ENCODE results near the gene NPR2. TPM values are rescaled to one million over a fixed set of nuclear protein-coding genes. Genes with fewer than 3 reads are reported as not detected.

NPR2 gene
- total and polyA plus RNA-seq, 2 of the 13 experiments (the other 11 are each of a cell fraction or from before 2014, with no cell fraction given): 7.4 to 9.4 TPM

DNA sequence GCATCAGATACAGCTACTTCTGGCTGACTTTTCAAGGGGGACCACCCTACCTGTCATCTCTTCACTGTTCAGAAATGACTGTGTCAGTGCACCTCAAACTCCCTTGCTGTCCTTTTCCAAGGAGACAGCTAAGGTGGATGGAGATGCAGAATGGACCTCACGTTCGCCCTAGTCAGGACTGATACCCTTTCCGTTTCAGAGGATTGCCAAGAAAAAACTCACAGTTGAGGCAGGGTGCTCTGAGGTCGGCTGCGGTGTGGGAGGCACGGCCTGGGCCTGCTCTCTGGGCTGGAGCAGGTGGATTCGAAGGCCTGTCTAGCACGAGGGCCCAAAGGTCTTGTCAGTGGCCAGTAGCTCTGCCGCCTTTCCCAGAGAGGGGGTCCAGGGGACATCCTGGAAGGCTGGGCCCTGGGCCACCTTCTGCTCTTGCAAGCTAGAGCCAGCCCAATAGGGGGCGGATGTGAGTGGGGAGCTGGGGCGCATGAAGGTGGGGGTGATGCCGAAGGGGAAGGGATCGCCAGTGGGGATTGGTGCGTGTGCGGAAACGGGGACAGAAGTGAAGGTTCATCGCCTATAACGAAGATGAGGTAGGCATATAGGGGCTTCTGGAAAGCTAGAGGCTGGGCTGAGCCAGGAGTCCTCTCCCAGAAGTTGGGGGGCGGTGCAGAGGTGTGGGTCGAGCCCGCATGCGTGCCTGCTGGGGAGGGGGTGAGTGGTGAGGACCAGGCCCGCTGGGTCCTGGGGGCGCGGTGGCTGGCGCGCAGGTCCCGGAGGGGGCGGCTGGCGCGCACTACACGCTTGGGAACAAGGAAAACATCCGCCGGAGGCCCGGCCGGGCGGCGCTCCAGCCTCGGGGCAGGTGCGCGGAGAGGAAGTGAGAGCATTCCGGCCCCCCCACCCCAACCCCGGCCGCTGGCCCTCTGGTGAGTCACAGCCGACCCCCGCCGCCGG, 34.8 kb upstream of the NPR2 start (continued):
- TF ChIP-seq, protein P1, sequence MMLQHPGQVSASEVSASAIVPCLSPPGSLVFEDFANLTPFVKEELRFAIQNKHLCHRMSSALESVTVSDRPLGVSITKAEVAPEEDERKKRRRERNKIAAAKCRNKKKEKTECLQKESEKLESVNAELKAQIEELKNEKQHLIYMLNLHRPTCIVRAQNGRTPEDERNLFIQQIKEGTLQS (CRISPR knock-in tag; IDR thresholded peaks at IDR 0.05): no peak; the same call in none of the 2 replicates
- 0 out of 2 replicates have a peak, but pooled peaks have one; percentile 18 for TF ChIP-seq RAD21 (CRISPR knock-in tag; IDR thresholded peaks at IDR 0.05)
- no peak; the same call in 1 of the 2 replicates for TF ChIP-seq ZNF543 (CRISPR knock-in tag; IDR thresholded peaks at IDR 0.05)
- no peak for TF ChIP-seq PRMT3 (CRISPR knock-in tag; IDR thresholded peaks at IDR 0.05; ENCODE audit: borderline replicate concordance, low read depth)
- peak; percentile 91 for TF ChIP-seq KLF12 (CRISPR knock-in tag; IDR thresholded peaks at IDR 0.05; ENCODE audit: borderline replicate concordance)
- TF ChIP-seq, protein P2, sequence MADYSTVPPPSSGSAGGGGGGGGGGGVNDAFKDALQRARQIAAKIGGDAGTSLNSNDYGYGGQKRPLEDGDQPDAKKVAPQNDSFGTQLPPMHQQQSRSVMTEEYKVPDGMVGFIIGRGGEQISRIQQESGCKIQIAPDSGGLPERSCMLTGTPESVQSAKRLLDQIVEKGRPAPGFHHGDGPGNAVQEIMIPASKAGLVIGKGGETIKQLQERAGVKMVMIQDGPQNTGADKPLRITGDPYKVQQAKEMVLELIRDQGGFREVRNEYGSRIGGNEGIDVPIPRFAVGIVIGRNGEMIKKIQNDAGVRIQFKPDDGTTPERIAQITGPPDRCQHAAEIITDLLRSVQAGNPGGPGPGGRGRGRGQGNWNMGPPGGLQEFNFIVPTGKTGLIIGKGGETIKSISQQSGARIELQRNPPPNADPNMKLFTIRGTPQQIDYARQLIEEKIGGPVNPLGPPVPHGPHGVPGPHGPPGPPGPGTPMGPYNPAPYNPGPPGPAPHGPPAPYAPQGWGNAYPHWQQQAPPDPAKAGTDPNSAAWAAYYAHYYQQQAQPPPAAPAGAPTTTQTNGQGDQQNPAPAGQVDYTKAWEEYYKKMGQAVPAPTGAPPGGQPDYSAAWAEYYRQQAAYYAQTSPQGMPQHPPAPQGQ (CRISPR knock-in tag; IDR thresholded peaks at IDR 0.05; ENCODE audit: borderline replicate concordance): no peak
- no peak for TF ChIP-seq RORA (CRISPR knock-in tag; IDR thresholded peaks at IDR 0.05)
- no peak for TF ChIP-seq RAD51 (IDR thresholded peaks at IDR 0.05; ENCODE audit: borderline replicate concordance)
- 0 out of 2 replicates have a peak, but pooled peaks have one; percentile 45 for TF ChIP-seq ZNF616 (CRISPR knock-in tag; IDR thresholded peaks at IDR 0.05; ENCODE audit: low read depth)
- TF ChIP-seq JUN (CRISPR knock-in tag; IDR thresholded peaks at IDR 0.05): 0 out of 2 replicates have a peak, but pooled peaks have one; percentile 34
- 0 out of 2 replicates have a peak, but pooled peaks have one; percentile 10 for TF ChIP-seq ZNF775 (CRISPR knock-in tag; IDR thresholded peaks at IDR 0.05; ENCODE audit: borderline replicate concordance)
- peak; percentile 50; the same call in 1 of the 2 replicates for TF ChIP-seq ZBTB20 (CRISPR knock-in tag; IDR thresholded peaks at IDR 0.05; ENCODE audit: borderline replicate concordance, low read depth)
- TF ChIP-seq ZNF468 (CRISPR knock-in tag; IDR thresholded peaks at IDR 0.05): no peak
- TF ChIP-seq, protein P3, sequence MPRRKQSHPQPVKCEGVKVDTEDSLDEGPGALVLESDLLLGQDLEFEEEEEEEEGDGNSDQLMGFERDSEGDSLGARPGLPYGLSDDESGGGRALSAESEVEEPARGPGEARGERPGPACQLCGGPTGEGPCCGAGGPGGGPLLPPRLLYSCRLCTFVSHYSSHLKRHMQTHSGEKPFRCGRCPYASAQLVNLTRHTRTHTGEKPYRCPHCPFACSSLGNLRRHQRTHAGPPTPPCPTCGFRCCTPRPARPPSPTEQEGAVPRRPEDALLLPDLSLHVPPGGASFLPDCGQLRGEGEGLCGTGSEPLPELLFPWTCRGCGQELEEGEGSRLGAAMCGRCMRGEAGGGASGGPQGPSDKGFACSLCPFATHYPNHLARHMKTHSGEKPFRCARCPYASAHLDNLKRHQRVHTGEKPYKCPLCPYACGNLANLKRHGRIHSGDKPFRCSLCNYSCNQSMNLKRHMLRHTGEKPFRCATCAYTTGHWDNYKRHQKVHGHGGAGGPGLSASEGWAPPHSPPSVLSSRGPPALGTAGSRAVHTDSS (CRISPR knock-in tag; conservative IDR thresholded peaks at IDR 0.05): 0 out of 2 replicates have a peak, but pooled peaks have one; percentile 82
- no peak; the same call in 1 of the 2 replicates for TF ChIP-seq ZZZ3 (CRISPR knock-in tag; IDR thresholded peaks at IDR 0.05; ENCODE audit: borderline replicate concordance)
- TF ChIP-seq, protein P4, sequence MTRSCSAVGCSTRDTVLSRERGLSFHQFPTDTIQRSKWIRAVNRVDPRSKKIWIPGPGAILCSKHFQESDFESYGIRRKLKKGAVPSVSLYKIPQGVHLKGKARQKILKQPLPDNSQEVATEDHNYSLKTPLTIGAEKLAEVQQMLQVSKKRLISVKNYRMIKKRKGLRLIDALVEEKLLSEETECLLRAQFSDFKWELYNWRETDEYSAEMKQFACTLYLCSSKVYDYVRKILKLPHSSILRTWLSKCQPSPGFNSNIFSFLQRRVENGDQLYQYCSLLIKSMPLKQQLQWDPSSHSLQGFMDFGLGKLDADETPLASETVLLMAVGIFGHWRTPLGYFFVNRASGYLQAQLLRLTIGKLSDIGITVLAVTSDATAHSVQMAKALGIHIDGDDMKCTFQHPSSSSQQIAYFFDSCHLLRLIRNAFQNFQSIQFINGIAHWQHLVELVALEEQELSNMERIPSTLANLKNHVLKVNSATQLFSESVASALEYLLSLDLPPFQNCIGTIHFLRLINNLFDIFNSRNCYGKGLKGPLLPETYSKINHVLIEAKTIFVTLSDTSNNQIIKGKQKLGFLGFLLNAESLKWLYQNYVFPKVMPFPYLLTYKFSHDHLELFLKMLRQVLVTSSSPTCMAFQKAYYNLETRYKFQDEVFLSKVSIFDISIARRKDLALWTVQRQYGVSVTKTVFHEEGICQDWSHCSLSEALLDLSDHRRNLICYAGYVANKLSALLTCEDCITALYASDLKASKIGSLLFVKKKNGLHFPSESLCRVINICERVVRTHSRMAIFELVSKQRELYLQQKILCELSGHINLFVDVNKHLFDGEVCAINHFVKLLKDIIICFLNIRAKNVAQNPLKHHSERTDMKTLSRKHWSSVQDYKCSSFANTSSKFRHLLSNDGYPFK (CRISPR knock-in tag; IDR thresholded peaks at IDR 0.05; ENCODE audit: borderline replicate concordance): 0 out of 2 replicates have a peak, but pooled peaks have one; percentile 13
- no peak for TF ChIP-seq NFE2 (CRISPR knock-in tag; IDR thresholded peaks at IDR 0.05)
